Trophoblast cell (in vitro differentiated cells and primary cell): ENCODE results near the gene PRKN. TPM values are rescaled to one million over a fixed set of nuclear protein-coding genes. Genes with fewer than 3 reads are reported as not detected.

Experiments used
- DNase-seq, 2 donors: peaks; one replicate each; pipeline ENCODE4 v3.0.0-alpha.2; 2016
- H2AFZ ChIP-seq: 2 replicates; pipeline ENCODE4 v1.6.1; 2013; ENCODE audit warnings: low read length, moderate library complexity, mild to moderate bottlenecking; ENCODE audit not compliant: insufficient read depth, poor library complexity
- H2AK5ac ChIP-seq: 2 replicates; pipeline ENCODE4 v1.6.1; 2013; ENCODE audit warnings: mild to moderate bottlenecking, low read length
- H2BK120ac ChIP-seq: 2 replicates; pipeline ENCODE4 v1.6.1; 2013; ENCODE audit warnings: low read length, mild to moderate bottlenecking, moderate library complexity; ENCODE audit not compliant: insufficient read depth, poor library complexity
- H2BK12ac ChIP-seq: 2 replicates; pipeline ENCODE4 v1.6.1; 2013; ENCODE audit warnings: mild to moderate bottlenecking, low read length, moderate library complexity
- H2BK5ac ChIP-seq: 2 replicates; pipeline ENCODE4 v1.6.1; 2013; ENCODE audit warnings: low read length, low read depth, moderate library complexity, mild to moderate bottlenecking; ENCODE audit not compliant: poor library complexity
- H3K14ac ChIP-seq: 2 replicates; pipeline ENCODE4 v1.6.1; 2013; ENCODE audit warnings: mild to moderate bottlenecking, low read length
- H3K18ac ChIP-seq: 2 replicates; pipeline ENCODE4 v1.6.1; 2013; ENCODE audit warnings: mild to moderate bottlenecking, low read length
- H3K23ac ChIP-seq: 2 replicates; pipeline ENCODE4 v1.6.1; 2013; ENCODE audit warnings: low read length
- H3K27ac ChIP-seq: 2 replicates; pipeline ENCODE4 v1.5.1; 2013; ENCODE audit warnings: low read depth, mild to moderate bottlenecking, inconsistent platforms, low read length, moderate library complexity
- H3K27me3 ChIP-seq: 2 replicates; pipeline ENCODE4 v1.6.1; 2013; ENCODE audit warnings: inconsistent platforms, mild to moderate bottlenecking, low read length, moderate library complexity; ENCODE audit not compliant: insufficient read depth
- H3K36me3 ChIP-seq, 2 experiments: 1 replicate in 1 of 2; 2 replicates in 1 of 2; pipeline ENCODE4 v1.6.1; 2013; ENCODE audit warnings: low read length in 2 of 2, mild to moderate bottlenecking in 2 of 2, moderate library complexity in 1 of 2; ENCODE audit not compliant: insufficient read depth in 2 of 2, control insufficient read depth in 1 of 2
- H3K4ac ChIP-seq: 2 replicates; pipeline ENCODE4 v1.6.1; 2013; ENCODE audit warnings: low read depth, mild to moderate bottlenecking, low read length, moderate library complexity
- H3K4me1 ChIP-seq, 2 experiments: 1 replicate in 1 of 2; 2 replicates in 1 of 2; pipeline ENCODE4 v1.6.1; 2013; ENCODE audit warnings: low read length in 2 of 2, mild to moderate bottlenecking in 2 of 2, moderate library complexity in 1 of 2; ENCODE audit not compliant: insufficient read depth in 2 of 2, control insufficient read depth in 1 of 2
- H3K4me2 ChIP-seq: 2 replicates; pipeline ENCODE4 v1.6.1; 2013; ENCODE audit warnings: inconsistent platforms, mild to moderate bottlenecking, low read length, moderate library complexity
- H3K4me3 ChIP-seq: 2 replicates; pipeline ENCODE4 v1.5.1; 2013; ENCODE audit warnings: mild to moderate bottlenecking, low read depth, low read length, inconsistent platforms
- H3K79me1 ChIP-seq: one replicate; pipeline ENCODE4 v1.6.1; 2013; ENCODE audit warnings: low read length
- H3K79me2 ChIP-seq: 2 replicates; pipeline ENCODE4 v1.6.1; 2013; ENCODE audit warnings: low read length, mild to moderate bottlenecking; ENCODE audit not compliant: control insufficient read depth, insufficient read depth, poor library complexity
- H3K9ac ChIP-seq: 2 replicates; pipeline ENCODE4 v1.6.1; 2013; ENCODE audit warnings: mild to moderate bottlenecking, low read length
- H3K9me3 ChIP-seq: 2 replicates; pipeline ENCODE4 v1.6.1; 2013; ENCODE audit warnings: low read depth, mild to moderate bottlenecking, control low read depth, inconsistent platforms, low read length; ENCODE audit not compliant: insufficient read depth
- H4K12ac ChIP-seq: 2 replicates; pipeline ENCODE4 v1.6.1; 2013; ENCODE audit warnings: low read depth, mild to moderate bottlenecking, low read length, moderate library complexity
- H4K8ac ChIP-seq: 2 replicates; pipeline ENCODE4 v1.6.1; 2013; ENCODE audit warnings: low read depth, mild to moderate bottlenecking, low read length, moderate library complexity
- H4K91ac ChIP-seq: one replicate; pipeline ENCODE4 v1.6.1; 2013; ENCODE audit warnings: low read depth, mild to moderate bottlenecking, low read length, moderate library complexity
- WGBS: extraction: QIAGEN DNeasy Blood & Tissue Kit; methylation state at CpG from one replicate; pipeline ENCODE4 v1.1.7; 2013; ENCODE audit warnings: missing lambda C conversion rate; ENCODE audit not compliant: insufficient read length, insufficient coverage; ENCODE audit errors: extremely low coverage; 5-methylcytosine and 5-hydroxymethylcytosine counted together
- polyA plus RNA-seq: library from polyadenylated mRNA; stranded (reverse); fragments of 200-250 nt; gene quantifications from 2 replicates; pipeline ENCODE4 v1.2.3, GENCODE V29; 2013

The PRKN gene
- polyA plus RNA-seq = 0.71 and 0.97 TPM in 2 replicates

DNA sequence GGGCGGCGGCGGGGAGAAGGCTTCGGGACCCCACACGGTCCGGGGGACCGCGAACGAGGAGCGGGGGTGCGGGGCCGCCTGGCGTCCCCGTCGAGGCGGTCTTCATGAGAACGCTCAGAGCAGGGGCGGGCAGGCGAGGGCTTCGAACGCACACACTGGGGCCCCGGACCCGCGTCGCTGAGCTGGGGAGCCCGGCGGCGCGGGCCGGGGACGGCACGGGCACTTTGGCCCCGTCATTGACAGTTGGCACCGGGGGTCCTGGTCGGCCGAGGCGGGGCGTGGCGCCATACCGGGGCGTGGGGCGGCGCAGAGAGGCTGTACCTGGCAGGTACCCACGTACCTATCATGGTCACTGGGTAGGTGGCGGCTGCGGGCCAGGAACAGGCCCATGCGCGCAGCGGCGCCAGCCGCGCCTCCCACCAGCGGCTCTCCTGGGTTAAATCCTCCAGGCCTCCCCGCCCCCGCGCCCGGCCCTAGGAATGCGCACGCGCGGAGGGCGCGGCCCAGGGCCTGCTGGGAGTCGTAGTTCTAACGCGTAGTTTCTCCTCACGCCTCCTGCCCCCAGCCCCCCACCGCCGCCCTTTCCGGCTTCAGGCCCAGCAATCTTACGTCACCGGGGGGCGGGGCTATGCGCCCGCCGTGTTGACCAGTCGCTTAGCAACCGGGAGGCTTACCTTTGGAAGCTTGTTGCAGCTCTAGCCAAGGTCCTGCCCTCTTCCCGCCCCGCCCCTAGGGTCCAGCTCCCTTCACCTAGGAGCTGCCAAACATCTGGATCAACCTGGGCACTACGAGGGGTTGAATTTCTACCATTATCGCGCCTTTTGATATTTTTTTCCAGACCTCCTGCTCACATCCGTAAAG, at the start of gene PRKN, which contains the start of gene PACRG:
Gene PRKN, minus strand, starts transcription at position 445 of the 861 bp plus-strand sequence.
Gene PACRG, plus strand, starts transcription at position 653 of the 861 bp plus-strand sequence.
- Histone ChIP-seq H3K4me2 (peak within 1 kb of the TSS; percentile 85), H4K91ac (peak within 1 kb of the TSS; percentile 60)
- no CpG with 5 or more reads among the region's 84 CpGs for WGBS

DNA sequence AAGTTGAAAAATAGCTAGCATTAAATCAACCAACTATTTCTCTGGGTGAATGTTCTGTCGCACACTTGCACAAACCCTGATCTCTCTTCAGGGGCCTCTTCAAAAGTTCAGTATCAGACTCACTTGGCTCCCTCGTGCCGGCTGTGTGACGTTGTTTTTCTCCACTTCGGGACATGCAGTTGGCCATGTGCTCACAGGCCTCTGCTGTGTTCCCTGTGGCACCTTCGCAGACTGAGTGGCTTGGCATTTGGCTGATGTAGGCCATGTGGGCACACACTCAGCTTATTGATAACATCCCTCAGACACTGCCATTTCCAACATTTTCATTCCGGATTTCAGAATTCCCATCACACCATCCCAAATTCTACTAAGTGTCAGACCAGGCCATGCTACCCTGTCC, 49.5 kb upstream of the PRKN start:
- Histone ChIP-seq H2BK12ac (no peak overlapping the region), H3K36me3 (no peaks in the 10 kb centered on the region), H2BK120ac (no peak overlapping the region), H2AK5ac (no peak overlapping the region), H4K91ac (no peak overlapping the region), H3K23ac (no peak overlapping the region), H3K27ac (no peak overlapping the region), H4K12ac (no peak overlapping the region), H3K4me1 (no peaks in the 10 kb centered on the region), H2BK5ac (no peak overlapping the region), H3K9ac (no peak overlapping the region), H3K9me3 (no peaks in the 10 kb centered on the region), H3K27me3 (no peaks in the 10 kb centered on the region), H3K14ac (no peak overlapping the region), H3K4me2 (no peak overlapping the region), H3K18ac (no peak overlapping the region), H2AFZ (no peak overlapping the region), H3K79me1 (no peaks in the 10 kb centered on the region), H3K4ac (no peak overlapping the region), H4K8ac (no peak overlapping the region), H3K4me3 (no peak overlapping the region), H3K79me2 (no peaks in the 10 kb centered on the region)
- DNase-seq = no peak
- WGBS = no CpG with 5 or more reads among the region's 7 CpGs

More for the DNA sequence above, at the start of gene PRKN, which contains the start of gene PACRG:
- no peaks in the 10 kb centered on the region for H3K9me3 ChIP-seq
- DNase-seq = peak; percentile 100
- H3K36me3 ChIP-seq = no peaks in the 10 kb centered on the region
- H2AK5ac ChIP-seq = no peak within 1 kb of the TSS
- H3K9ac ChIP-seq = peak within 1 kb of the TSS; percentile 87
- peak within 1 kb of the TSS; percentile 3 for H3K23ac ChIP-seq
- no peaks in the 10 kb centered on the region for H3K4me1 ChIP-seq
- H4K12ac ChIP-seq = peak within 1 kb of the TSS; percentile 28
- H3K4ac ChIP-seq = peak within 1 kb of the TSS; percentile 29
- H3K27me3 ChIP-seq = no peaks in the 10 kb centered on the region
- peaks cover 4% of the 10 kb centered on the region for H3K79me1 ChIP-seq
- H2BK120ac ChIP-seq = peak within 1 kb of the TSS; percentile 18
- H3K27ac ChIP-seq = no peak within 1 kb of the TSS
- H2BK12ac ChIP-seq = peak within 1 kb of the TSS; percentile 6
- H2AFZ ChIP-seq = peak within 1 kb of the TSS; percentile 87
- H4K8ac ChIP-seq = peak within 1 kb of the TSS; percentile 88
- peak within 1 kb of the TSS; percentile 59 for H3K14ac ChIP-seq
- peaks cover 4% of the 10 kb centered on the region for H3K79me2 ChIP-seq
- peak within 1 kb of the TSS; percentile 8 for H2BK5ac ChIP-seq
- H3K4me3 ChIP-seq = peak within 1 kb of the TSS; percentile 98
- peak within 1 kb of the TSS; percentile 39 for H3K18ac ChIP-seq

DNA sequence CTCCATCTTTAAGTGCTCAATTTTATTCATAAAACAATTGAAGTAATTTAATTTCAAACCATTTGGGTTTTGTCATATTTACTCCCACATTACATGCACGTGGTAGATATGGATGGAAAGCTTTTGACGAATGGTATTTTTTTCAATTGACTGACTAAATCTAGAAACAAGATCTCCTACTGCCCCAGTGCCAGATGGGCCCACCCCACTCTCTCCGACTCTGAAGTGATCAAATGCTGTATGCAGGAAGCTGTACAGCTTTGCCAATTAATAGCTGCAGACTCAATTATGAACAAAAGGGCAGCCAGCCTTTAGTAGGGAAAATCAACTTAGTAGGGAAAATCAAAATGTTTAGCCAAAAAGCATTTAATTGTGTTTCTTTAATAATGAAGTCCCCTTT, 46.4 kb upstream of the PRKN start:
- no peaks in the 10 kb centered on the region for H3K9me3 ChIP-seq
- H2BK12ac ChIP-seq = no peak overlapping the region

GRCh38 chr6:162772466-162772865, 44.9 kb upstream of the PRKN start:
- Histone ChIP-seq H2AK5ac (no peak overlapping the region), H4K12ac (no peak overlapping the region), H4K8ac (no peak overlapping the region), H3K79me2 (no peaks in the 10 kb centered on the region), H3K4me1 (no peaks in the 10 kb centered on the region), H3K9me3 (no peaks in the 10 kb centered on the region), H3K4me3 (no peak overlapping the region), H3K27me3 (no peaks in the 10 kb centered on the region), H4K91ac (no peak overlapping the region), H3K79me1 (no peaks in the 10 kb centered on the region), H2BK12ac (no peak overlapping the region), H3K9ac (no peak overlapping the region), H3K36me3 (no peaks in the 10 kb centered on the region), H3K14ac (no peak overlapping the region), H3K27ac (no peak overlapping the region), H3K18ac (no peak overlapping the region), H2BK120ac (no peak overlapping the region), H2BK5ac (no peak overlapping the region), H2AFZ (no peak overlapping the region), H3K4ac (no peak overlapping the region), H3K23ac (no peak overlapping the region), H3K4me2 (no peak overlapping the region)
- no peak for DNase-seq

More for the DNA sequence above, 46.4 kb upstream of the PRKN start:
- Histone ChIP-seq H3K23ac (no peak overlapping the region), H4K91ac (no peak overlapping the region), H3K79me1 (no peaks in the 10 kb centered on the region), H3K4me2 (no peak overlapping the region), H2AFZ (no peak overlapping the region), H3K36me3 (no peaks in the 10 kb centered on the region), H2AK5ac (no peak overlapping the region), H2BK5ac (no peak overlapping the region), H3K79me2 (no peaks in the 10 kb centered on the region), H4K8ac (no peak overlapping the region), H3K4ac (no peak overlapping the region), H3K4me1 (no peaks in the 10 kb centered on the region), H2BK120ac (no peak overlapping the region), H3K27me3 (no peaks in the 10 kb centered on the region), H4K12ac (no peak overlapping the region), H3K9ac (no peak overlapping the region), H3K18ac (no peak overlapping the region), H3K4me3 (no peak overlapping the region), H3K27ac (no peak overlapping the region), H3K14ac (no peak overlapping the region)
- WGBS = no CpG with 5 or more reads among the region's 3 CpGs
- DNase-seq = no peak
